Activated CD4-positive, alpha-beta T cell treated with anti-CD3 and anti-CD28 coated beads, Interleukin-2, amount 50 U/mL, for 4 hours (primary cell): ENCODE measurements around the gene ANKH.
"Not testable (repeated sequence)": the region's sequence is repeated elsewhere in the genome, so short reads cannot be mapped to it uniquely, and the experiment has no call there.

Experiments
- DNase-seq, 2 experiments: peaks; one replicate each; pipeline ENCODE4 v3.0.0-alpha.2; 2020

Gene ANKH

DNA sequence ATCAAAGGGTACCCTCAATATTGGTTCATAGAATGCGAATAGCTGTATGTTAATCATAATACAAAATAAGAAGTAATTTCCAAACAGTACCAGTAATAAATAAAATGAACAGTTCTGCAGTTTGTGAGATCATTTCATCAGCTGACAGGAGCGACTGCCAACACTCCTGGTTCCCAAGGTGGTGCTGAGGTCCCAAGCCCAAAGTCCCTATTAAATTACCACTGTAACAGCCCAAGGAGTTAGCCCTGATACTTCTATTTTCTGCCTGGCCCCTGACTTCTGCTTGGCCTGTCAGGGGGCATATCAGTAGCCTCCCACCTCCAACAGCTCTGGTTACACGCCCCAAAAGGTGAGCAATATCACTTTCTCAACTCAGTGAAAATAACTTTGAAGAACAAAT, 47.1 kb downstream of the ANKH start:
- no peak for DNase-seq

DNA sequence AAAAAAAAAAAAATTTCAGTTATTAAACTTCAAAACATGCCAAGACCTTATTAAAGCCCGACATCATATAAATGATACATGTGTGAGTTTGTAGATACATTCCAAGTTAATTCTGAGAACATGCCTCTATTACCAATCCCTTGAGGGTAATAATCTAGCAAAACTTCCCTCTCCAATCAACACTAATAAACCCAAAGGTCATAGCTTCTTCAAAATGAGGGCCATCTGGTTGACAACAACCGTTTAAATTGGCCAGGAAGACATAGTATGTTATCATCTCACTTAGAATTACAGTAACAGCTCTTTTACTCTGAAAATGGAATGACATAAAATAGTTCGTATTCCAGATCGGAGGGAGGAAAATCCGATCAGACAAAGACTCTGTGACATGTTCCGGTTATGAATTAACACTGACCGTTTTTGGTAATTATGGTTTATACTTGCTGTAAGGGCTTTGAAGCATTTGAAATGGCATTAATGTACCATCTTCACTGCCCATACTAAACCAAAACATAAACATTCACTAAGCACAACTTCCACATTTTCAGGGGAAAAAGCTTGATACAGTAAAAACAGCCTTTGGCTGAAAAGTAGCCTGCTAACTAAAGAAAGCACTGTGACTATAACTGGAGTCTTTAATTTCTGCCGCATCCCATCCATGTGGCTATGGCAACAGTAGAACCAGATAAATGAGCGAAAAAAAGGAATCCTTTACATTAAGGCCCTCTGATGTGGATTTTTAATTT, 50.3 kb downstream of the ANKH start:
- no peak for DNase-seq

DNA sequence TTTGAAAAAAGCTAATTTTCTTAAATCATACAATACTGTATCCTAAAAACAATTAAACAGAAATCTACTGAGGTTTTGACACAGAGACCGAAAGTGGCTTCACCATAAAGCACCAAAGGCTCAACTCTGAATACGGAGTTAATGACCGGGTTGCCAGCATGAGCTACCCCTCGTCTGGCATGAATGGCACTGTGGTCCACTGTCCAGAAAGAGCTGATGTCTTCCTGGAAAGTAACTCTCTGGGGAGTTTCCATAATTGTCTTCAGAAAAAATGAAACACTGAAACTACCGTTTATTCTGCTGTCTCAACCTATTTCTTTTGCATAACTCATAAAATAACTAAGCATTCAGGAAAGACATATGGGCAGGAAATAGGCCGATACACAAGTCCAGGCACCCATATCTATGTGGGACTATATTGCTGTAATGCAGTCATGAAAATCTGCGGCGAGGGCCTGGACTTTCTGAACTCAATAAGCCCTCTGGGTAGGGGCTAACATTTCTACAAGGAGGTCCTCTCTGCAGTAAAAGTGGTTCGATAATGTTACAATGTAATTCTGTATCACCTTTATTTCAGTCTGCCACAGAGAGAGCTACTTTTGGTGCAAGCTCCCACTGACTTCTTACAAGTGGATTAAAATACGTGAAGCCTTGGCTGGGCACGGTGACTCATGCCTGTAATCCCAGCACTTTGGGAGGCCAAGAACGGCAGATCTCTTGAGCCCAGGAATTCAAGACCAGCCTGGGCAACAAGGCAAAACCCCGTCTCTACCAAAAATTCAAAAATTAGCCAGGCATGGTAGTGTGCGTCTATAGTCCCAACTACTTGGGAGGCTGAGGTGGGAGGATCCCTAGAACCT, 52.4 kb downstream of the ANKH start:
- no peak for DNase-seq

DNA sequence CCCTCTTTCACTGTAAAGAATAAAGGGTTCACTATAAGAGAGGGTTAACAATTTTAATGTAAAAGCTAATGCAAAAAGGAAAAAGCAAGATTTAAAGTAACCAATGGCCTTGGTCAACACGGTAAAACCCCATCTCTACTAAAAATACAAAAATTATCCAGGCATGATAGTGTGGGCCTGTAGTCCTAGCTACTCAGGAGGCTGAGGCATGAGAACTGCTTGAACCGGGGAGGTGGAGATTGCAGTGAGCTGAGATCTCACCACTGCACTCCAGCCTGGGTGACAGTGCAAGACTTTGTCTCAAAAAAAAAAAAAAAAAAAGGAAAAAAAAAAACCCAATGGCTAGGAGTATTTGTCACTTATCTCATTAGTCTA, 53.8 kb downstream of the ANKH start:
- DNase-seq = not testable (repeated sequence)

DNA sequence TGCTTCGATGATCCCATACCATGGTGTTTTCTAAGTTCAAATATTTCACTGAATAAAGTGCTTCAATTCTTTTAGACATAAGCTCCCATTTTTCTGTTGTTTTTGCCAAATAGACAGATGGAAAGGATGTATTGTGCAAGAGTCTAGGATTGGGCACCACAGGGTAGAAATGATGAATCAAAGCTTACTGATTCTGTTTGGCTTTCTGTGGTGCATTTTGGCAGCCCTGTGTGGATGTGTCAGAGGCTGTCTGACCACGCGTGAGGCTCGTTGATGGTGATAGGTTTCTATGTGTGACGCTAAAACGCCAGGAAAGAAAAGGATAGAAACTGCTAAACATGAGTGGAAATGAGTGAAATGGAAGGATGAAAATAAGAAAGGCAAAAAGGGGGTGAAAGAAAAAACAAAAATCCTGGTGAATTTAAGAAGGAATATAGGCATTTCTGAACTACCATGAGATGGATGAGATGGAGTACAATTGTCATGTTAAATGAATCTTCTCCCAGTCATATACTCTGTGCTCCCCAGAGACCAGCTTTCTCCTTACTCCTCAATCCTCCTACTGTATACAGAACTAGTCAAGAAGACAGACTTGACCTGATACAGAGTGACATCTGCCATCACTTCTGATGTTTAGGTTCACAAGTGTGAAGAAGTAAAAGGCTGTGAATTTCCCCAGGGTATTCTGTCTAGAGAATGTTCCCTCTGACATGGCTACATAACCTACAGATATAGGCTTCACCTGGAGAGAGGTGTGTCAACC, 54.4 kb downstream of the ANKH start:
- no peak for DNase-seq

DNA sequence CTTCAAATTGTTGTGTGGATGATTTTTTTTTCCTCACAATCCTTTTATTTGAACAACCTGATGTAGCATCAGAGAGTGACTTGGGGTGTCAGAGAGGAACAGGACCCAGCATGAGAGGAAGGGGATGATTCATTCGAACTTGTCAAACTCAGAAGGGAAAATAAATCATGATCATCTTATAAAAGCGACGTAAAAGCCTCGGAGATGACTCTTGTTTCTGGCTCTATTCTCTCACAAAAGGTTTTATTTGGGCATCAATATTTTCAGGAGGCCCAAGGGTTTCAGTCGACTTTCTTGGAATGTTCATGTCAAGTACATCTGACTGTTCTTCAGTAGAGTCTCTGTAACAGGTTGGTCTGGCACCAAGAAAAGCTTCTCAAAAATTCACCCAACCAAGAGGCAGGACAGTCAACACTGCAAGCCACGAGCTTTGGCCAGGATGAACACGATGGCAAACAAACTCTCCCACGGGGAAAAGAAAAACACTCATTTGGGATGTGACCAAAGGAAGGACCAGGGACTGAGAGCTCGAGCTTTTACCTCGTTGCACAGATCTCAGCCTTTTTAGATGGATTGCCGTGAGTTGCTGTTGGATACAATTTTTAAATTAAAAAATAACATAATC, 55.1 kb downstream of the ANKH start:
- no peak for DNase-seq

DNA sequence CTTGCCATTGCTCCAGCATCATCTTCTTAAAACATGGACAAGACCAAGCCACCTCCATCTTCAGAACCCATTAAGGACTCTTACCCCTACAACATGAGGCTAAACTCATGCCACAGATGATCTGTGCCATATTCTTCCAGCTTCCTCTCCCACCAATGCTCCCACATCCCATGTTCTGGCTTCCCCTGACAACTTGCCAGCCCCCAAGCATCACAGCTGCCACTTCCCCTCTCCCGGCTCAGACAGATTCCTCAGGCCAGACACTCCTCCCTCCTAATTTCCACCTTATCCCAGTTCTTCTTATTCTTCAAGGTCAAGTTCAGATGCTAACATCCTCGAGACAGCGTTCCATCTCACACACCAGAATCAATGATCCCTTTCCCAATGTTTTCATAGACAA, 57.8 kb downstream of the ANKH start:
- no peak for DNase-seq

DNA sequence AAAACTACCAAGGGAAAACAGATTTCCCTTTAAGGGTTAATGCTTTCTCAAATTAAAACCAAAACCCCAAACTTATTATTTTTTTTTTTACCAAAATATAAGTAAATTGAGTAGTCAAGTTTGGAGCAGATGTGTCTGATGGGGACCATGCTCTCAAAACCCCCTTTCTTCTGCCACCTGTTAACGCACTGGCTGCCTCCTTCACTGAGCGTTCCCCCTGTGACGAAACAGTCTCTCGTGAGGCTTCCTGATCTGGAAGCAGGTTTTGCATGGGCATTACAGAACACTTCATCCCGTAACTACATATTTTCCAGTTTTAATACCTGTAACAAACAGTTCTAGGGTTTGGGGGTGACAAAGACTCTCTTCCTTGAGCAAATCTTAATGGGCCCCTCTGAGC, 59.4 kb downstream of the ANKH start:
- DNase-seq = no peak

DNA sequence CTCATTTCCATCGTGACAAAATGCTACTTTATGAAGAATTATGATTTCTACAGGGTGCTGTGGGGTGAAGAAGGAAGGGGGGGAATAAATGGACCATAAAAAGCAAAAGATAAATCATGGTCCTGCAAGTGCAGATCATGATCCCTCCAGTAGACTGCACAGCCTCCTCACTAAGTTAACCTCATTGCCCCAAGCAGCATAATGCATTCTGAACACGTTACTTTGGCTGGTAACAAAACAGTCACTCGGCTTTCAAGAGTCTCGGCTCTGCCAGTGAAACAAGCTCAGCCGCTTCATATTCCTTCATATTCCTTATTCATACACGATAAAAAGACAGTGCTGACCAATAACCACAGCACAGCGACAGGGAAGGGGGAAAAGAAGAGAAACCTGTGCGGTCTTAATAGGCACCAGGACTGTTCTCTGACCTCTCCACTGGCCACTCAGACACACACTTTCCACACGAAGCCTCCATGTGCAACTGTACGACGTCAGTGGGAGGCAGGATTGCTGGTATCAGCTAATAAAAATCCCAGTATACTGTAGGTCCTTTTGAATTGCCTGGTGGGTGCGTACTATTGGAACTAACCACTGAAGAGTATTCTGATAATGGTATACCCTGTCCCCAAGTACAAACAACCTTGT, 60.5 kb downstream of the ANKH start:
- no peak for DNase-seq

DNA sequence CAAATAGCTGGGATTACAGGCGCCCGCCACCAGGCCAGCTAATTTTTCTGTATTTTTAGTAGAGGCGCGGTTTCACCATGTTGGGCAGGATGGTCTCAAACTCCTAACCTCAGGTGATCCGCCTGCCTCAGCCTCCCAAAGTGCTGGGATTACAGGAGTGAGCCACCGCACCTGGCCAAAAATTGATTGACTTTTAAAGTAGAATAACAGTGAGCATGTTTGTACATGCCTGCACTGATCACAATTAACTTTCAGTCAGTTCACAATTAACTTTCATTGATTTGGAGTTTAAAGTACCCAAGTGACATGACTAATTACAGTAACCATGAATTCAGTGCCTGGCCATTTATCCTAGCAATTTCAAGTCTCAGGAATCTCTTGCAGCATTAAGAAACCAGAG, 61.3 kb downstream of the ANKH start:
- DNase-seq = no peak

DNA sequence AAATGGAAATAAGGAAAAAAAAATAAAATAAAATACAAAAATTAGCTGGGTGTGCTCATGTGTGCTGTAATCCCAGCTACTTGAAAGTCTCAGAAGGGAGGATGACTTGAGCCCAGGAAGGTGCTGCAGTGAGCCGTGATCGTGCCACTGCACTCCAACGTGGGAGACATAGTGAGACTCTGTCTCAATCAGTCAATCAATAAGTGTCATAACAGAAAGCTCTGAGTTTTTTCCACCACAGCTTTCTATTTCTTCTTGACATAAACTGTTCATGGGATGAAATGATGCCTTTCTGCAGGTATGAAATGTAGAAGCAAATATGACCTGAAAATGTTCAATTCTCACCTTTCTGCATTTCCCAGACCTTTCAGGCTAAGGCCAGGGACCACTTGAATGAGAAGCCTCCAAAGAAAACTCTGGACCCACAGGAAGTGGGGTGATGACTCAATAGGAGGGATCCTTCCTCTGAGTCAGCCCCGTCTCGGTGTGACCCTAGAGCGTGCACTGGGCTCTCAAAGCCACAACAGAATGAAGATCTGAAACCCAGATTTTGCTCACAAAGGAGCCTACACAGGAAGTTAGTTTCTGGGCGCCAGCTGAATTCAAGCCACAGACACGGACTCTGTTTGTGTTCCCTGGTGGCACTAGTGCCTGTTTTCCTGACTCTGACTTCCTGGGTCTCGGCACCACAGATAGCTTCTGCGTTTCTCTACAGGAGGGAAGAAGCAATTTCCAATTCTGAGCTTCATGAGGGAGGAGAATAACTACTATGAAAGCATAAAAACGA, 62.0 kb downstream of the ANKH start:
- DNase-seq = peak; percentile 51 to 56

DNA sequence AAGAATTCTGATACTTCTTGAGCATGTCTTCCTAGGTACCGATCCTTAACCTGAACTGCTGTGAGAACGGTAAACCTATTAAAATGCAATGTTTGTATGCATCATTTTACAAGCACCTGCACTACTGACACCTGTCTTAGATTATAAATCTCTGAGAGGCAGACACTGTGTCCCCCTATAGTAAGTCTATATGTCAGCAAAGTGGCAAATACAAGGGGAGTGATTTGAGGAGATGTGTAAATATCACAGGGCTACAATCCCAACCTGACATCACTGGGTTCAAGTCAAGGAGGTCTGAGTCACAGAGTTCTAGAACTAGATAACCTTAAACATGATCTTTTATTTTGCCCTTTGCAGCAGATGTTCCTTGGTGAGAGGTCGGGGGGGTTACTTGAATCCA, 64.1 kb downstream of the ANKH start:
- DNase-seq = no peak

DNA sequence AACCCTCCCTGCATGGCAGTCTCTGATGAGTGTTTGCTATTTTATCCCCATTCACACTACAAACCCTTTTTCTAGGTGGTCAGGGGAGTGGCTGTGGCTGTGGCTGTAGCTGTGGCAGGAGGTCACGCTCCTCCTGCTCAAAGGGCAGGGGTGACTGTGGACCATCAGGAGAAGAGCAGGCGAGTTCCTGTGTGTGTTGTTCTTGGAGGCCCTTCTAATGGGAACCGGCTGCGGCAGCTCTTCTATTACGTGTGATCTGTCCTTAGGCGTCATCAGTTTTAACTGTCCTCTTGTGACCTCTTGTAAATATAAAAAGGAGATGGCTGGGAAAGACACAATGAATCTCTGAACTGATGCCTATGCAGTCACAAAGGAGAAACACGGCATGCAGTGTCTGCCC, 65.1 kb downstream of the ANKH start:
- no peak for DNase-seq

DNA sequence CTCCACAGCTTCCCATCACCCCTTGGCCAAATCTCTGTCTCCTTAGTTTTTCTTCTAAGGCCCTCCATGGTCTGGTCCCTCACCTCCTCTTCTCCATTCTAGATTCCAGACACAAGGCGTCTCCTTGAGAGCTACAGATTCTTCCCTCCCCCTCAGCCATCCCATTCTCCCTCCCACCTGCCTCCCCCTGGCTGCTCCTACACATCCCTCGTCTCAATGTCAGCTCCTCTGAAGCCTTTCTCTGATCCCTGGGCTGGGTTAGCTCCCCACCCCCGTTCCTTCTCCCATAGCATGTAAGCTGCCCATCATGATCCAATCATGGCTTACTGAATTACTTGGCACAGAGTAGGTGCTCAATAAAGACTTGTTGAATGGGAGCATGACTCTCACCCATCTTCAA, 69.0 kb downstream of the ANKH start:
- no peak for DNase-seq

DNA sequence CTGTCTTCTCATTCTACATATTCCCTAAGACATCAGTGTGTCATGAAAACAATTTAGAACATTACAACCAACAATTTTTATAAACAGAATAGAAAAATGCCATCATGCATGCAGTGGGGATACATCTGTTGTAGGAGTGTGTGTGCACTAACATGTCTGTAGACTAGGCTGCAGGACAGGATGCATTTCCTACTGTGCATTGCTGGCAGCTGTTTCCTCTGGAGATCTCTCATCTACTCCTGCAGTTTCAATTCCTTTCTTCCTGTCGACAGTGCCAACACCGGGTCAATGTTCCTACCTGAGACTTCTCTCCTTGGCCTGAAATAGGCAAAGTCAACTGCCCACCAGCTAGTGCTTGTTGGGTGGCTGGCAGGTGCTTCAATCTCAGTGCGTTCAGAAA, 69.8 kb downstream of the ANKH start:
- DNase-seq = no peak

DNA sequence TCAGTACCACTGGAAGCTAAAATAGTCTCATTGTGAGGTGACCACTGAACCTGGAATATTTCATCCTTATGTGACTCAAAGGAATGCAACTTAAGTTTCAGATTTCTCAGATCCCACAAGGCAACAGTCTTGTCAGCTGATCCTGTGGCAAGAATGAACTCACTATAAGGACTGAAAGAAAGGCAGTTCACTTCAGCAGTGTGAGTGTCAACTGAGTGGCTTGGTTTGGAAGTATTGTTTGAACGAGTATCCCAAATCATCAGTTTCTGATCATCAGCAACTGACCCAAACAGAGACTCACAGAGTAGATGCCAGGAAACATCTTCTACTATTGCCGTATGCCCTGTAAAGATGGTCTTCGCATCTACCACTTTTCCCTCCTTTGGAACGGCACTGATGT, 74.2 kb downstream of the ANKH start:
- not testable (repeated sequence) for DNase-seq

DNA sequence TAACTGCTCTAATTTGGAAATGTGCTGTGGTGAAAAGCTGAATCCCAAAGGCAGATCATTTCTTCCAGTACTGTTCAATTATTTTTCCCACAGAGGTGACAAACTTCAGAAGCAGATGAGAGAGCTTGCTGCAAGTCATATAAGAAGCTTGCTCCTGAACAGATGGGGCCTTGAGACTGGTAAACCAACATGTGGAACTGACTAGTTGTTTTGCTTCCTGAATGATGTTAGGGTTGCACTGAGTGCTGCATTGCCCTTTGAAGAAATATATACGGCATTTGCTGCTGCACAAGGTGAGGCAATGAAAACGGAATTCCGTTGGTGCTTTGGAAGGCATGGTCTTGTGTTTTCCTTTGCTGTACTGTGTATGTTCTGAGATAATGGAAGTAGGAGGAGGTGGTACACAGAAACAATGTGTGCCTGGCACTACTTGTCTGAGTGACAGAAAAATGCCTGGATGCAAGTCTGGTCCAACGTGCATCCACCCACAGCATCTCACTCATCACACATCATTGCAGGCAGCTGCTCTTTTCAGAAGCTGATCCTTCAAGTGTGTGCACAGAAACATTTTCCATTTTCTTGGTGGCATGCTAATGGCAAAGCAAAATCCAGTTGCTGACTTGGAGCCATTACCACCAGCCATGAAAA, 76.9 kb downstream of the ANKH start:
- no peak for DNase-seq

DNA sequence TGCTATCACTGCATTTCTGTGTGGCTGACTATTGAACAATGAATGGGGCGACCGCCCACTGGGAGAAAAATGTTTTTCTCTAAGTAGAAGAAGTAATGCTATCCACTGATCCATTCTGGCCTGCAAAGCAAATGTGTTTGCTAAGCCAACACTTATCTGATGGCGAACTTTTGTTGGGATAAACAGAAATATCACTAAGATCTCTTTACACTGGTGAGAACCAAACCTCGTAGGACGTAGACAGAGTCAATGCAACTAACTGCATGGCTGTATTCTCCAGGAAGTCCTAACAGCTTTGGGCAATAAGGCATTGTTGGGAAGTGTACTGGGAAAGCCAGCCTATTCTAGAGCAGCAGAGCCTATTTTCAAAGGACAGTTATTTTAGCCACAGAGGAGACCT, 77.7 kb downstream of the ANKH start:
- no peak for DNase-seq

DNA sequence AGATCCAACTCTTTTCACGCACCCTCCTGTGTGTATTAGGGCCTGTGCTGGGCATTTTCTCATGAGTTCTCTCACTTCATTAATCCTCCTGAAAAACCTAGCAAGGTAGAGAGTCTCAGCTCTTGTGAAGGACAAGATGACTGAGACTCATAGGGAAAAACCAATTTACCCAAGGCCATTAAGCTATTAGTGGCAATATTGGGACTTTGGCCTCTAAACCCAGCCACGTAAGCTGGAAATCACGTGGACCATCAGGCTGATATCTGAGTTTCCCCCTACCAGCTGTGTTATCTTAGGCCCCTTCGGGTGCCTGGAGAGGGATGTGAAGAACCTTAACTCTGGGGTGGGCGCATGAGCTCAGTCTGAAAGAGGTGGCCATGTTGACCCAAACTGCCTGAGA, 80.7 kb downstream of the ANKH start:
- no peak for DNase-seq

DNA sequence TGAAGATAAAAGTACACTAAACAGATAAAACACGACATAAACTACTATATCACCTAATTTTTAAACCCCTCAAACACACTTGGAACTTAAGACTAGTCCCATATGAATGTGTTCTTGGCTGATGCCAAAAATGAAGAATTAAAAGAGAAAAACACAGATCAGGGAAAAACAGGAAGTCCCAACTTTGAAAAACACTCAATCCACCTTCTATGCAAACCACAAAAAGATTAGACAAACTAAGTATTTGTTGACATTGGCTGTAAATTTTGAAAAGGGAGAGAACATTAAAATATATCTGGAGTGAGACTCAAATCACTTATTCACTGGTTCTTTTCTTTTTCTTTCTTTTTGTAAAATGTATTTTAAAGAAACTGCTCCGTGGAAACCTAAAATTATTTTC, 81.4 kb downstream of the ANKH start:
- DNase-seq = no peak

DNA sequence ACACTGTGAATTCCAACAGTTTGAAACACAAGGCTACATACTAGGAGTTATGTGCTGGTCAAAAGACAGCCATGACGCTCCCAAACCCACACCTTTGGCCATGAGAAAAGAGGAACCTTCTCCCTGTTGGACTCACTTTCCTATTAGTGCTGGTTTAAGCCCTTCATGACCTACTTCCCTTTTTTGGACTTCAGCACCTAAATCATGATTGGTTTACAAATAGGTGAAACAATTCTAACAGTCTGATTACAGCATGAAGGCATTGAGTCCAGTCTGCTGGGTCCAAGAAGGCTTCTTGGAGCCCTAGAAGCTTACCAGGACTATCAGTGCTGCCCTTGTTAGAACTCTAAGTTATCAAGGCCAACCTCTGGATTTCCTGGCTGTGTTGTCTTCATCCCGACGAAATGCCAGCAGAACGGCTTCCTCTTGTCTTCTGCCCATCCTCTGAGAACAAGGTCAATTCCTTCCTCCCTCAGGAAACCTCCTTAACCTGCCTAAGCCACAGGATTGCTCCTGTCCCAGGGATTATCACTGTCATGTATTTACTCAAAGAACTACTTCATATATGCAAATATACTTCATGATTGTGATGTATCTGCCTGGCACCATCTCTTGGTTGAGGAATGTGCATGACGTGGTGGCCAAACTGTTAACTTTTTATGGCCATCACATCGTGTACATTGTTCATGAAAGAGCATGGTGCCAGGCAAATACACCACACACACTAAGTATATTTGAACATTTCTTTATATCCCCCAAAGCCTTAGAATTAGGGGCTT, 83.6 kb downstream of the ANKH start:
- DNase-seq = no peak
